DOHH2 (cell line): ENCODE data around the gene GPC6.

ENCODE experiments used
- H3F3A ChIP-seq: fragments of 200-600 bp; sonication (generic), shearing (Covaris generic); 2 replicates; pipeline ENCODE4 v1.6.0; 2016; ENCODE audit warnings: antibody characterized with exemption, mild to moderate bottlenecking; ENCODE audit not compliant: control insufficient read depth, insufficient read depth
- H3K27ac ChIP-seq: fragments of 200-600 bp; sonication (generic); 2 replicates; pipeline ENCODE4 v1.5.1; 2014; ENCODE audit warnings: low read depth, mild to moderate bottlenecking, low read length, moderate library complexity
- H3K27me3 ChIP-seq: fragments of 200-600 bp; sonication (generic); 2 replicates; pipeline ENCODE4 v1.6.1; 2014; ENCODE audit warnings: mild to moderate bottlenecking, low read length, mixed read lengths; ENCODE audit not compliant: control insufficient read depth
- H3K36me3 ChIP-seq: fragments of 200-600 bp; sonication (generic); 2 replicates; pipeline ENCODE4 v1.6.1; 2014; ENCODE audit warnings: mild to moderate bottlenecking, low read length, moderate library complexity, mixed read lengths; ENCODE audit not compliant: control insufficient read depth
- H3K4me1 ChIP-seq: fragments of 200-600 bp; sonication (generic); 2 replicates; pipeline ENCODE4 v1.6.1; 2014; ENCODE audit warnings: mild to moderate bottlenecking, low read length, mixed read lengths; ENCODE audit not compliant: control insufficient read depth
- H3K4me2 ChIP-seq: fragments of 200-600 bp; sonication (generic); 2 replicates; pipeline ENCODE4 v1.6.0; 2014; ENCODE audit warnings: mild to moderate bottlenecking, low read length, moderate library complexity
- H3K4me3 ChIP-seq: fragments of 200-600 bp; sonication (generic); 2 replicates; pipeline ENCODE4 v1.5.1; 2014; ENCODE audit warnings: mild to moderate bottlenecking, low read length, mixed read lengths
- H3K79me2 ChIP-seq: fragments of 200-600 bp; sonication (generic); 2 replicates; pipeline ENCODE4 v1.6.1; 2014; ENCODE audit warnings: mild to moderate bottlenecking, low read length, mixed read lengths; ENCODE audit not compliant: control insufficient read depth
- H3K9me2 ChIP-seq: fragments of 200-600 bp; sonication (generic); replicated peaks from 2 replicates; pipeline ENCODE4 v1.6.1; 2014; ENCODE audit warnings: mild to moderate bottlenecking, low read length, mixed read lengths; ENCODE audit not compliant: control insufficient read depth
- H3K9me3 ChIP-seq: fragments of 200-600 bp; sonication (generic); 2 replicates; pipeline ENCODE4 v1.6.1; 2014; ENCODE audit warnings: antibody characterized with exemption, low read length, mixed read lengths; ENCODE audit not compliant: control insufficient read depth, insufficient read depth
- H4K20me1 ChIP-seq: fragments of 200-600 bp; sonication (generic); 2 replicates; pipeline ENCODE4 v1.6.0; 2014; ENCODE audit warnings: low read depth, mild to moderate bottlenecking, antibody characterized with exemption, low read length, moderate library complexity; ENCODE audit not compliant: control insufficient read depth, insufficient read depth
- CTCF ChIP-seq: fragments of 200-600 bp; sonication (generic); IDR thresholded peaks from one replicate; pipeline ENCODE4 v1.5.1; 2014; ENCODE audit warnings: antibody characterized with exemption, mild to moderate bottlenecking, low read depth, low read length; ENCODE audit not compliant: poor library complexity, severe bottlenecking
- EZH2phosphoT487 ChIP-seq: fragments of 200-600 bp; sonication (generic); IDR thresholded peaks from 2 replicates; pipeline ENCODE4 v1.6.1; 2017; ENCODE audit warnings: borderline replicate concordance, mild to moderate bottlenecking, antibody characterized with exemption, low read length, moderate library complexity, mixed read lengths

Gene GPC6

GRCh38 chr13:93246069-93246468 lies 19.5 kb downstream of the GPC6 start:
- H3K4me1 ChIP-seq, result no peaks in the 10 kb centered on the region
- no peaks in the 10 kb centered on the region for H3F3A ChIP-seq
- no peaks in the 10 kb centered on the region for H3K36me3 ChIP-seq
- no peak overlapping the region for H3K4me2 ChIP-seq
- no peaks in the 10 kb centered on the region for H3K9me3 ChIP-seq
- TF ChIP-seq EZH2phosphoT487 (no peak), CTCF (no peak)
- H3K27ac ChIP-seq, result no peak overlapping the region
- H3K9me2 ChIP-seq, result no peaks in the 10 kb centered on the region
- H3K27me3 ChIP-seq, result no peaks in the 10 kb centered on the region
- H3K79me2 ChIP-seq, result no peaks in the 10 kb centered on the region
- no peaks in the 10 kb centered on the region for H4K20me1 ChIP-seq
- no peak overlapping the region for H3K4me3 ChIP-seq

GRCh38 chr13:93248627-93249047 lies 22.0 kb downstream of the GPC6 start:
- TF ChIP-seq EZH2phosphoT487, result no peak
- TF ChIP-seq CTCF, result no peak
- H3K9me3 ChIP-seq, result no peaks in the 10 kb centered on the region
- no peak overlapping the region for H3K4me2 ChIP-seq
- H3F3A ChIP-seq, result no peaks in the 10 kb centered on the region
- H3K27ac ChIP-seq, result no peak overlapping the region
- H3K9me2 ChIP-seq, result no peaks in the 10 kb centered on the region
- no peak overlapping the region for H3K4me3 ChIP-seq
- H3K36me3 ChIP-seq, result no peaks in the 10 kb centered on the region
- H3K79me2 ChIP-seq, result no peaks in the 10 kb centered on the region
- no peaks in the 10 kb centered on the region for H3K4me1 ChIP-seq
- no peaks in the 10 kb centered on the region for H3K27me3 ChIP-seq
- H4K20me1 ChIP-seq, result no peaks in the 10 kb centered on the region

- Histone ChIP-seq H3K9me2 (no peaks in the 10 kb centered on the region), H3K4me3 (no peak overlapping the region), H3K4me2 (no peak overlapping the region), H3K4me1 (no peaks in the 10 kb centered on the region), H3K27me3 (no peaks in the 10 kb centered on the region), H3F3A (no peaks in the 10 kb centered on the region), H3K9me3 (no peaks in the 10 kb centered on the region), H3K36me3 (no peaks in the 10 kb centered on the region), H4K20me1 (no peaks in the 10 kb centered on the region), H3K79me2 (no peaks in the 10 kb centered on the region), H3K27ac (no peak overlapping the region)
- no peak for TF ChIP-seq EZH2phosphoT487
- no peak for TF ChIP-seq CTCF
Measured at GRCh38 chr13:93249364-93250306, 23.0 kb downstream of the GPC6 start.
